Endothelial cell of umbilical vein (primary cell): Measurements from ENCODE around the gene AP3M1. TPM values are rescaled to one million over a fixed set of nuclear protein-coding genes. Genes with fewer than 3 reads are reported as not detected.

Experiments
- BruUV-seq: library from RNA; stranded (reverse); fragments of 400-500 nt; replicated peaks from 2 replicates; lab custom pipeline; 2021; lab: Mats Ljungman, UMichigan
- CTCF ChIA-PET: fragments of 300-600, 350-600 bp; sonication (Branson Sonifier 250); formaldehyde crosslinking; loops from one replicate; lab custom pipeline; 2021; ENCODE audit warnings: antibody characterized with exemption, inconsistent platforms; lab: Charles Lee
- POLR2A ChIA-PET: fragments of 300-600, 350-600 bp; sonication (Branson Sonifier 250); formaldehyde crosslinking; loops from one replicate; lab custom pipeline; 2021; ENCODE audit warnings: antibody characterized with exemption, inconsistent platforms; lab: Charles Lee
- DNase-seq: peaks from one replicate; pipeline ENCODE4 v3.0.0-alpha.2; 2011; ENCODE audit warnings: low read depth, low spot score
- FAIRE-seq: peaks from 2 replicates; lab custom pipeline; 2011; peaks lifted over from hg19 to GRCh38; lab: Jason Lieb, UNC
- H2AFZ ChIP-seq: 2 replicates; pipeline ENCODE4 v1.6.0; 2012; ENCODE audit warnings: low read depth, low read length, control low read depth, inconsistent platforms
- H3K27ac ChIP-seq: 2 replicates; pipeline ENCODE4 v1.5.1; 2011; ENCODE audit warnings: low read depth, mild to moderate bottlenecking, control low read depth, low read length, moderate library complexity; ENCODE audit not compliant: insufficient read depth
- H3K27me3 ChIP-seq, 2 experiments: 2 replicates each; pipeline versions ENCODE4 v1.6.0 to v1.6.1; 2011; ENCODE audit warnings: low read length in 2 of 2, mixed read lengths in 1 of 2; ENCODE audit not compliant: control insufficient read depth in 2 of 2, insufficient read depth in 2 of 2
- H3K36me3 ChIP-seq, 2 experiments: 2 replicates in 1 of 2; 3 replicates in 1 of 2; pipeline ENCODE4 v1.5.1; 2011; ENCODE audit warnings: low read length in 2 of 2, mild to moderate bottlenecking in 1 of 2, moderate library complexity in 1 of 2; ENCODE audit not compliant: control insufficient read depth in 2 of 2, insufficient read depth in 2 of 2; ENCODE audit errors: extremely low read depth in 1 of 2
- H3K4me1 ChIP-seq: 3 replicates; pipeline ENCODE4 v1.5.1; 2011; ENCODE audit warnings: mild to moderate bottlenecking, low read length; ENCODE audit not compliant: control insufficient read depth, insufficient read depth; ENCODE audit errors: extremely low read depth
- H3K4me2 ChIP-seq: 2 replicates; pipeline ENCODE4 v1.6.1; 2011; ENCODE audit warnings: low read length, control low read depth, mixed read lengths; ENCODE audit not compliant: insufficient read depth
- H3K4me3 ChIP-seq, 3 experiments: fragments of 200-600 bp in 1 of 3; sonication (generic), shearing (Covaris generic) in 1 of 3; replicated peaks in 1 of 3; 2 replicates each; pipeline ENCODE4 v1.5.1; 2011 to 2016; ENCODE audit warnings: control low read depth in 3 of 3, low read length in 3 of 3, mild to moderate bottlenecking in 2 of 3, inconsistent platforms in 1 of 3, low read depth in 1 of 3, moderate library complexity in 1 of 3; ENCODE audit not compliant: insufficient read depth in 1 of 3
- H3K79me2 ChIP-seq: 2 replicates; pipeline ENCODE4 v1.6.0; 2012; ENCODE audit warnings: low read length, inconsistent platforms; ENCODE audit not compliant: control insufficient read depth, insufficient read depth
- H3K9ac ChIP-seq: replicated peaks from 2 replicates; pipeline ENCODE3; 2011; ENCODE audit warnings: low read length, control low read depth; ENCODE audit not compliant: insufficient read depth; ENCODE audit errors: extremely low read depth
- H3K9me1 ChIP-seq: replicated peaks from 3 replicates; pipeline ENCODE4 v1.6.0; 2011; ENCODE audit warnings: mild to moderate bottlenecking, low read length; ENCODE audit not compliant: control insufficient read depth, insufficient read depth; ENCODE audit errors: extremely low read depth
- H3K9me3 ChIP-seq: replicated peaks from 2 replicates; pipeline ENCODE4 v1.5.1; 2012; ENCODE audit warnings: low read length, inconsistent platforms; ENCODE audit not compliant: control insufficient read depth, insufficient read depth
- H4K20me1 ChIP-seq: replicated peaks from 2 replicates; pipeline ENCODE3; 2011; ENCODE audit warnings: mild to moderate bottlenecking, low read length; ENCODE audit not compliant: control insufficient read depth, insufficient read depth; ENCODE audit errors: extremely low read depth
- CTCF ChIP-seq, 2 donors: IDR thresholded peaks; 1 replicate in 1 of 2; 2 replicates in 1 of 2; pipeline ENCODE4 v1.5.1; 2011; ENCODE audit warnings: low read length in 2 of 2, mild to moderate bottlenecking in 2 of 2, moderate library complexity in 2 of 2, control low read depth in 1 of 2, inconsistent platforms in 1 of 2, low read depth in 1 of 2; ENCODE audit not compliant: insufficient read depth in 1 of 2; ENCODE audit errors: extremely low read depth in 1 of 2
- EZH2 ChIP-seq: IDR thresholded peaks from 2 replicates; pipeline ENCODE4 v1.6.1; 2012; ENCODE audit warnings: borderline replicate concordance, low read depth, mild to moderate bottlenecking, moderate library complexity, low read length, inconsistent platforms; ENCODE audit not compliant: severe bottlenecking
- FOS ChIP-seq: IDR thresholded peaks from 2 replicates; pipeline ENCODE4 v1.6.1; 2011; ENCODE audit warnings: mild to moderate bottlenecking, low read length, moderate library complexity, borderline replicate concordance; ENCODE audit not compliant: insufficient read depth
- GATA2 ChIP-seq: IDR thresholded peaks from 2 replicates; pipeline ENCODE4 v1.7.0; 2011; ENCODE audit warnings: low read depth, mild to moderate bottlenecking, moderate library complexity, mixed read lengths, low read length; ENCODE audit not compliant: insufficient read length, insufficient read depth
- JUN ChIP-seq: IDR thresholded peaks from 2 replicates; pipeline ENCODE4 v1.6.1; 2011; ENCODE audit warnings: borderline replicate concordance, low read depth; ENCODE audit not compliant: insufficient read length, insufficient read depth
- MAX ChIP-seq: IDR thresholded peaks from 2 replicates; pipeline ENCODE4 v1.6.1; 2011; ENCODE audit not compliant: insufficient read depth, insufficient read length
- MYC ChIP-seq: IDR thresholded peaks from one replicate; pipeline ENCODE4 v1.6.1; 2011; ENCODE audit warnings: mild to moderate bottlenecking, low read depth, low read length
- POLR2A ChIP-seq: IDR thresholded peaks from 2 replicates; pipeline ENCODE4 v1.6.1; 2012; ENCODE audit warnings: low read depth, mild to moderate bottlenecking, control low read depth, low read length
- POLR2AphosphoS5 ChIP-seq: IDR thresholded peaks from 2 replicates; pipeline ENCODE4 v1.6.1; 2012; ENCODE audit warnings: low read depth, mild to moderate bottlenecking, control low read depth, low read length, moderate library complexity; ENCODE audit not compliant: insufficient read depth
- dilution Hi-C: fragments of 300-500 bp; cut with MboI; formaldehyde crosslinking; loops from one replicate; pipeline ENCODE4 v1.15.0; 2019; ENCODE audit warnings: low sequenced_read_pairs; ENCODE audit not compliant: extremely low pct_ligation_motif_present
- intact Hi-C: fragments of 100-400 bp; cut with micrococcal nuclease; formaldehyde crosslinking; loops from one replicate; pipeline ENCODE4 v1.10.0; 2022
- polyA plus RNA-seq, 4 experiments: library from polyadenylated mRNA; depleted of rRNA in 3 of 4; stranded (reverse) in 3 of 4; unstranded in 1 of 4; fragments of >200 nt; gene quantifications; 2 replicates each; pipeline versions ENCODE4 v1.2.1 to v1.2.3, GENCODE V29; 2011 to 2012; ENCODE audit warnings: missing spikeins in 1 of 4
- total RNA-seq: library from RNA; stranded (reverse); gene quantifications from 2 replicates; pipeline ENCODE4 v1.2.3, GENCODE V29; 2021

AP3M1 gene
- total and polyA plus RNA-seq, 2 donors (not counting 3 experiments of a cell fraction or from before 2014, with no cell fraction given): 34.0 to 58.8 TPM

DNA sequence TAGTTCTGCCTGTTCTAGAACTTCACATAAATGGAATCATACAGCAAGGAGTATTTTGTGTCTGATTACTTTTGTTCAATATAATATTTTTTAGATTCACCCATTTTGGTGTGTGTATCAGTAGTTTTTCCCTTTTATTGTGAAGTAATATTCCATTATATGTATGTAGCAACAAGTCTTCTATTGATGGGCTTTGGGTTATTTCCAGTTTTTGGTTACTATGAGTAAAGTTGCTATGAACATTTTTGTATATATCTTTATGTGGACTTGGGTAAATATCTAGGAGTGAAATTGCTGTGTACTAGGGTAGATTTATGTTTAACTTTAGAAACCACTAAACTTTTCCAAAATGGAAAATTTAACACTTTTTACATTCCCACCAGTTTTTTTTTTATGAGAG is 36.0 kb upstream of the AP3M1 start:
- Histone ChIP-seq H3K4me3 (no peak overlapping the region), H3K27me3 (no peaks in the 10 kb centered on the region), H3K4me2 (no peak overlapping the region), H3K4me1 (peaks cover 13% of the 10 kb centered on the region), H3K36me3 (no peaks in the 10 kb centered on the region), H3K79me2 (peaks cover 89% of the 10 kb centered on the region), H4K20me1 (no peaks in the 10 kb centered on the region), H3K27ac (no peak overlapping the region), H3K9me1 (no peaks in the 10 kb centered on the region), H3K9me3 (no peaks in the 10 kb centered on the region), H3K9ac (no peak overlapping the region), H2AFZ (no peak overlapping the region)
- no TSS peak for BruUV-seq
- DNase-seq: no peak
- POLR2A ChIA-PET: no interaction called here
- dilution Hi-C loops (no loop called here), intact Hi-C loops (no loop called here)
- CTCF ChIA-PET: interaction anchor here (1.5 kb wide), 2 partner anchors 8 to 12 kb away, joined by 3 to 4 read pairs; no protein-coding TSS in a partner anchor
- no peak for FAIRE-seq
- TF ChIP-seq CTCF (IDR thresholded peaks at IDR 0.05; ENCODE audit: extremely low read depth in 1 of 2, insufficient read depth in 1 of 2, low read depth in 1 of 2, low read length in 2 of 2): no peak
- TF ChIP-seq POLR2AphosphoS5: no peak
- no peak for TF ChIP-seq MAX
- TF ChIP-seq GATA2: no peak
- TF ChIP-seq FOS: no peak
- no peak for TF ChIP-seq JUN
- TF ChIP-seq MYC: no peak
- TF ChIP-seq POLR2A: no peak
- no peak for TF ChIP-seq EZH2
